HepG2 (cell line): ENCODE measurements around the gene FAT1.

Source experiments
- KDM1A ChIP-seq: IDR thresholded peaks from 2 replicates; pipeline ENCODE4 v1.6.1; 2016; ENCODE audit warnings: missing compliant biosample characterization
- MEIS2 ChIP-seq: sonication (generic); formaldehyde crosslinking; IDR thresholded peaks from 2 replicates; pipeline ENCODE4 v1.9.0; 2021; ENCODE audit warnings: mild to moderate bottlenecking, missing genetic modification reagents
- ZNF678 ChIP-seq: sonication (generic); formaldehyde crosslinking; IDR thresholded peaks from 2 replicates; pipeline ENCODE4 v1.4.0; 2020; ENCODE audit warnings: mild to moderate bottlenecking, missing genetic modification reagents
- ZNF792 ChIP-seq: IDR thresholded peaks from 2 replicates; pipeline ENCODE4 v1.6.1; 2016
- TF ChIP-seq, protein P1 (sequence below): sonication (generic); formaldehyde crosslinking; IDR thresholded peaks from 2 replicates; pipeline ENCODE4 v1.5.0; 2020; ENCODE audit warnings: mild to moderate bottlenecking, missing genetic modification reagents

DNA sequence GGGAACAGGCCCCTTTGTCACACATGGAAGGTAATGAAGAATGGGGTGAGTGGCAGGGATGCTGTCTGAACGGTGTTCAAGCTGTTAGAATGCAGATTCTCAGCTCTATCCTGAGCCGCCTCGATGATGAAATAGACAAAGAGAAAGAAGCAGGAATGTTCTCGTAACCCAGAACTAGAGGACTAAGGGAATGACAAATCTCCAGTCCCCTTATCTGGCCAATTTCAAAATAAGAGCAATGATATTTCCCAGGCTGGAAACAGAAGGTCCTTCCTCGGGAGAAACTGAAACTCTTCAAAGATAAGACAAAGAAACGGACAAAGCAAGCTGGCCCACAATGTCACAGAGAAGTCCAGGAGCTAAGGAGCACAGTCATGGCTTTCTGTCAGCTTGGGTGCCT is 138.7 kb downstream of the FAT1 start:
- TF ChIP-seq ZNF792 (no peak), MEIS2 (no peak), KDM1A (CRISPR knock-in tag) (no peak), ZNF678 (CRISPR knock-in tag) (no peak)
- TF ChIP-seq, protein P1, sequence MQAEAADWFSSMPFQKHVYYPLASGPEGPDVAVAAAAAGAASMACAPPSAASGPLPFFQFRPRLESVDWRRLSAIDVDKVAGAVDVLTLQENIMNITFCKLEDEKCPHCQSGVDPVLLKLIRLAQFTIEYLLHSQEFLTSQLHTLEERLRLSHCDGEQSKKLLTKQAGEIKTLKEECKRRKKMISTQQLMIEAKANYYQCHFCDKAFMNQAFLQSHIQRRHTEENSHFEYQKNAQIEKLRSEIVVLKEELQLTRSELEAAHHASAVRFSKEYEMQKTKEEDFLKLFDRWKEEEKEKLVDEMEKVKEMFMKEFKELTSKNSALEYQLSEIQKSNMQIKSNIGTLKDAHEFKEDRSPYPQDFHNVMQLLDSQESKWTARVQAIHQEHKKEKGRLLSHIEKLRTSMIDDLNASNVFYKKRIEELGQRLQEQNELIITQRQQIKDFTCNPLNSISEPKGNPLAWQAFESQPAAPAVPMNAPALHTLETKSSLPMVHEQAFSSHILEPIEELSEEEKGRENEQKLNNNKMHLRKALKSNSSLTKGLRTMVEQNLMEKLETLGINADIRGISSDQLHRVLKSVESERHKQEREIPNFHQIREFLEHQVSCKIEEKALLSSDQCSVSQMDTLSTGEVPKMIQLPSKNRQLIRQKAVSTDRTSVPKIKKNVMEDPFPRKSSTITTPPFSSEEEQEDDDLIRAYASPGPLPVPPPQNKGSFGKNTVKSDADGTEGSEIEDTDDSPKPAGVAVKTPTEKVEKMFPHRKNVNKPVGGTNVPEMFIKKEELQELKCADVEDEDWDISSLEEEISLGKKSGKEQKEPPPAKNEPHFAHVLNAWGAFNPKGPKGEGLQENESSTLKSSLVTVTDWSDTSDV (CRISPR knock-in tag): no peak
